Measurements from ENCODE around the gene B3GNT2. TPM values are rescaled to one million over a fixed set of nuclear protein-coding genes. Genes with fewer than 3 reads are reported as not detected.

The B3GNT2 gene
- total and polyA plus RNA-seq, 2 of the 4 experiments (the other 2 are of a cell fraction): 5.0 to 11.1 TPM

- no peak for TF ChIP-seq CEBPB (IDR thresholded peaks at IDR 0.05; ENCODE audit: low read depth, low read length)
- no peak for TF ChIP-seq BHLHE40 (IDR thresholded peaks at IDR 0.05; ENCODE audit: low read depth, low read length)
- TF ChIP-seq RAD21 (IDR thresholded peaks at IDR 0.05; ENCODE audit: low read length): no peak
Measured at GRCh38 chr2:62194558-62195420, 1.1 kb upstream of the B3GNT2 start (continued).

GRCh38 chr2:62196278-62196901, 475 bp downstream of the B3GNT2 start:
- BruUV-seq (replicated peaks): no TSS peak
- ChIA-PET POLR2A (ENCODE audit: unreplicated experiment) (no interaction called here), CTCF (no interaction called here)
- H3K9me3 ChIP-seq (ENCODE audit: control insufficient read depth, insufficient read depth, low read length): no peaks in the 10 kb centered on the region
- peaks cover 12 to 28% of the 10 kb centered on the region in 2 experiments; a peak in 3 of 4 replicates for H3K79me1 ChIP-seq (ENCODE audit: low read depth in 1 of 2, low read length in 2 of 2)
- peak overlapping the region; percentile 5; the same call in 1 of the 2 replicates for H3K18ac ChIP-seq (ENCODE audit: low read depth, low read length)
- no peaks in the 10 kb centered on the region for H3K4me1 ChIP-seq (ENCODE audit: control insufficient read depth, insufficient read depth, low read length)
- DNase-seq (no peak), ATAC-seq (ENCODE audit: low read depth) (peak; percentile 68)
- peak overlapping the region; percentile 87 for H3K4me2 ChIP-seq (ENCODE audit: low read depth, low read length)
- peak overlapping the region; percentile 87 for H3K23ac ChIP-seq (ENCODE audit: low read depth, low read length)
- peaks cover 14% of the 10 kb centered on the region for H4K20me1 ChIP-seq (ENCODE audit: insufficient read depth, low read length)
- 0 out of 2 replicates have a peak, but pooled peaks cover 3% of the 10 kb centered on the region for H3K9me1 ChIP-seq (ENCODE audit: insufficient read depth, low read length)
- H4K91ac ChIP-seq (ENCODE audit: insufficient read depth, low read depth, low read length): no peak overlapping the region; the same call in 1 of the 2 replicates
- WGBS, 2 experiments (ENCODE audit: extremely low coverage in 2 of 2, insufficient read length in 1 of 2): 0% methylated on average over 12 of the region's 63 CpGs; no CpG with 5 or more reads in 1 of the 2 experiments
- no peak overlapping the region for H2BK15ac ChIP-seq (ENCODE audit: low read depth, low read length)
- H3K14ac ChIP-seq (replicated peaks; ENCODE audit: low read depth, low read length): 0 out of 2 replicates have a peak overlapping the region, but pooled peaks have one; percentile 35
- H3K27ac ChIP-seq (ENCODE audit: insufficient read depth, low read length): peak overlapping the region; percentile 90
- H4K5ac ChIP-seq (ENCODE audit: low read depth, low read length): peak overlapping the region; percentile 30; the same call in 1 of the 2 replicates
- H4K8ac ChIP-seq (ENCODE audit: low read depth in 2 of 2, low read length in 2 of 2): peak overlapping the region in 1 of 2 experiments; percentile 55; a peak in 2 of 4 replicates
- peak overlapping the region; percentile 51 for H2BK5ac ChIP-seq (ENCODE audit: low read depth, low read length, poor library complexity, severe bottlenecking)
- H2AK5ac ChIP-seq (ENCODE audit: low read depth, low read length): no peak overlapping the region
- in situ Hi-C loops (cut with MboI; ENCODE audit: low sequenced_read_pairs): no loop called here
- no peaks in the 10 kb centered on the region for H3K36me3 ChIP-seq (ENCODE audit: control insufficient read depth, insufficient read depth, low read length)
- no peaks in the 10 kb centered on the region for H3K27me3 ChIP-seq (ENCODE audit: control insufficient read depth, insufficient read depth, low read length)
- H2BK20ac ChIP-seq (ENCODE audit: low read depth, low read length): no peak overlapping the region
- H2AFZ ChIP-seq (replicated peaks; ENCODE audit: low read length, poor library complexity): peak overlapping the region; percentile 97
- H2BK120ac ChIP-seq (ENCODE audit: low read depth, low read length): no peak overlapping the region
- H3K9ac ChIP-seq (ENCODE audit: low read depth, low read length): peak overlapping the region; percentile 89
- dilution Hi-C loops (cut with HindIII; ENCODE audit: low sequenced_read_pairs, unreplicated experiment): no loop called here
- TF ChIP-seq BHLHE40 (IDR thresholded peaks at IDR 0.05; ENCODE audit: low read depth, low read length) (0 out of 2 replicates have a peak, but pooled peaks have one; percentile 11), NFE2L2 (IDR thresholded peaks at IDR 0.05; ENCODE audit: low read depth, low read length) (no peak)
- 0 out of 2 replicates have a peak overlapping the region, but pooled peaks have one; percentile 46 for H3K56ac ChIP-seq (ENCODE audit: extremely low read depth, insufficient read depth, low read length)
- H3K4me3 ChIP-seq (ENCODE audit: insufficient read depth, low read depth, low read length): peak overlapping the region; percentile 91
- intact Hi-C loops (cut with micrococcal nuclease): loop anchor here (1.0 to 5.0 kb wide), 3 partner anchors 101 to 279 kb away; no protein-coding TSS in a partner anchor
- H3K4ac ChIP-seq (ENCODE audit: low read depth, low read length): peak overlapping the region; percentile 57; the same call in 1 of the 2 replicates
- peak overlapping the region; percentile 97 for H2AK9ac ChIP-seq (replicated peaks; ENCODE audit: low read depth, low read length, poor library complexity)
